Fibroblast of lung (primary cell): ENCODE data around the gene FAH. TPM values are rescaled to one million over a fixed set of nuclear protein-coding genes. Genes with fewer than 3 reads are reported as not detected.

Experiments used
- DNase-seq, 2 donors: peaks; one replicate each; pipeline versions ENCODE4 v3.0.0 to v3.0.0-alpha.2; 2010; ENCODE audit warnings: low read depth in 2 of 2
- H2AFZ ChIP-seq: 2 replicates; pipeline ENCODE4 v1.5.1; 2012; ENCODE audit warnings: low read length, control low read depth, inconsistent platforms
- H3K27ac ChIP-seq: 2 replicates; pipeline ENCODE4 v1.5.1; 2011; ENCODE audit warnings: low read length, control low read depth; ENCODE audit not compliant: insufficient read depth
- H3K27me3 ChIP-seq: 2 replicates; pipeline ENCODE4 v1.5.1; 2011; ENCODE audit warnings: mild to moderate bottlenecking, low read length; ENCODE audit not compliant: control insufficient read depth, insufficient read depth
- H3K36me3 ChIP-seq: 2 replicates; pipeline ENCODE4 v1.5.1; 2011; ENCODE audit warnings: low read length; ENCODE audit not compliant: control insufficient read depth, insufficient read depth
- H3K4me1 ChIP-seq: 2 replicates; pipeline ENCODE4 v1.5.1; 2011; ENCODE audit warnings: low read length; ENCODE audit not compliant: control insufficient read depth, insufficient read depth; ENCODE audit errors: extremely low read depth
- H3K4me2 ChIP-seq: 2 replicates; pipeline ENCODE4 v1.5.1; 2011; ENCODE audit warnings: low read length, control low read depth; ENCODE audit not compliant: insufficient read depth; ENCODE audit errors: extremely low read depth
- H3K4me3 ChIP-seq, 4 experiments: fragments of 200-600 bp in 1 of 4; sonication (generic) in 1 of 4; replicated peaks in 1 of 4; 2 replicates each; pipeline ENCODE4 v1.5.1; 2011 to 2016; ENCODE audit warnings: low read length in 4 of 4, low read depth in 3 of 4, mild to moderate bottlenecking in 3 of 4, control low read depth in 2 of 4, inconsistent platforms in 1 of 4, mixed read lengths in 1 of 4; ENCODE audit not compliant: insufficient read depth in 1 of 4; ENCODE audit errors: control extremely low read depth in 1 of 4
- H3K79me2 ChIP-seq: 2 replicates; pipeline ENCODE4 v1.5.1; 2012; ENCODE audit warnings: mild to moderate bottlenecking, low read length, inconsistent platforms; ENCODE audit not compliant: control insufficient read depth, insufficient read depth
- H3K9ac ChIP-seq: 2 replicates; pipeline ENCODE4 v1.5.1; 2011; ENCODE audit warnings: mild to moderate bottlenecking, low read length, control low read depth; ENCODE audit not compliant: insufficient read depth
- H3K9me3 ChIP-seq: 2 replicates; pipeline ENCODE4 v1.5.1; 2012; ENCODE audit warnings: low read depth, low read length; ENCODE audit not compliant: control insufficient read depth, insufficient read depth
- H4K20me1 ChIP-seq: 2 replicates; pipeline ENCODE4 v1.5.1; 2011; ENCODE audit warnings: low read length; ENCODE audit not compliant: control insufficient read depth, insufficient read depth; ENCODE audit errors: extremely low read depth
- EZH2 ChIP-seq: IDR thresholded peaks from 2 replicates; pipeline ENCODE4 v1.5.1; 2012; ENCODE audit warnings: low read length, control low read depth, mild to moderate bottlenecking; ENCODE audit errors: missing control alignments
- polyA plus RNA-seq, 2 donors: library from polyadenylated mRNA; depleted of rRNA in 1 of 2; stranded (reverse) in 1 of 2; unstranded in 1 of 2; fragments of >200 nt; gene quantifications; 2 replicates each; pipeline ENCODE4 v1.2.1, GENCODE V29; 2011 to 2012; ENCODE audit warnings: missing spikeins in 1 of 2
- total RNA-seq: library from RNA; depleted of rRNA; stranded (reverse); fragments of >200 nt; gene quantifications from 2 replicates; pipeline ENCODE4 v1.2.1, GENCODE V29; 2014
- TF ChIP-seq, protein P1 (sequence below), 2 donors: IDR thresholded peaks in 1 of 2; conservative IDR thresholded peaks in 1 of 2; 1 replicate in 1 of 2; 2 replicates in 1 of 2; pipeline ENCODE4 v1.5.1; 2011 to 2012; ENCODE audit warnings: low read length in 2 of 2, control low read depth in 1 of 2, inconsistent platforms in 1 of 2, low read depth in 1 of 2, mild to moderate bottlenecking in 1 of 2

Gene FAH
- total and polyA plus RNA-seq, 2 donors (not counting 1 experiment from before 2014, with no cell fraction given) = 24.4 to 58.6 TPM

DNA sequence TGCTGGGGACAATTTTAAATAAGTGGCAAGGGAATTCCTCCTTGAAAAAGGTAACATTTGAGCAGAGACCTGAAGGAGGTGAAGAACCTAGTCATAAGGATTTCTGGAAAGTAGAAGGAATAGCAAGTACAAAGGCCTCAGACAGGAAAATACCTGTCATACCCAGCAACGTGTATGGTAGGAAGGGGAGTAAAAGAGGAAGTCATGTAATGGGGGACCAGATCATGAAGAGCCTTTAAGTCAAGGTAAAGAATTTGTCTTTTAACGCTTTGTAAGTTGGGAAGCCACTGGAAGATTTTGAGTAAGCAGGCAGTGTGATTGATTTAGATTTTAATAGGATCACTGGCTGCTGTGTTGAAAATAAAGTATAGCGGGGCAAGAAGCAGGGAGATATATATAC is 43.4 kb upstream of the FAH start:
- Histone ChIP-seq H2AFZ (no peak overlapping the region), H3K4me2 (no peak overlapping the region), H3K4me3 (no peak overlapping the region), H3K79me2 (peaks cover 8% of the 10 kb centered on the region), H4K20me1 (no peaks in the 10 kb centered on the region), H3K27ac (no peak overlapping the region), H3K9me3 (no peaks in the 10 kb centered on the region), H3K9ac (no peak overlapping the region), H3K4me1 (peaks cover 2% of the 10 kb centered on the region), H3K27me3 (no peaks in the 10 kb centered on the region), H3K36me3 (no peaks in the 10 kb centered on the region)
- no peak for TF ChIP-seq EZH2
- TF ChIP-seq, protein P1, sequence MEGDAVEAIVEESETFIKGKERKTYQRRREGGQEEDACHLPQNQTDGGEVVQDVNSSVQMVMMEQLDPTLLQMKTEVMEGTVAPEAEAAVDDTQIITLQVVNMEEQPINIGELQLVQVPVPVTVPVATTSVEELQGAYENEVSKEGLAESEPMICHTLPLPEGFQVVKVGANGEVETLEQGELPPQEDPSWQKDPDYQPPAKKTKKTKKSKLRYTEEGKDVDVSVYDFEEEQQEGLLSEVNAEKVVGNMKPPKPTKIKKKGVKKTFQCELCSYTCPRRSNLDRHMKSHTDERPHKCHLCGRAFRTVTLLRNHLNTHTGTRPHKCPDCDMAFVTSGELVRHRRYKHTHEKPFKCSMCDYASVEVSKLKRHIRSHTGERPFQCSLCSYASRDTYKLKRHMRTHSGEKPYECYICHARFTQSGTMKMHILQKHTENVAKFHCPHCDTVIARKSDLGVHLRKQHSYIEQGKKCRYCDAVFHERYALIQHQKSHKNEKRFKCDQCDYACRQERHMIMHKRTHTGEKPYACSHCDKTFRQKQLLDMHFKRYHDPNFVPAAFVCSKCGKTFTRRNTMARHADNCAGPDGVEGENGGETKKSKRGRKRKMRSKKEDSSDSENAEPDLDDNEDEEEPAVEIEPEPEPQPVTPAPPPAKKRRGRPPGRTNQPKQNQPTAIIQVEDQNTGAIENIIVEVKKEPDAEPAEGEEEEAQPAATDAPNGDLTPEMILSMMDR (conservative IDR thresholded peaks at IDR 0.05 in 1 of 2, IDR thresholded peaks at IDR 0.05 in 1 of 2; ENCODE audit: low read depth in 1 of 2, low read length in 2 of 2) = no peak
- no peak for DNase-seq

DNA sequence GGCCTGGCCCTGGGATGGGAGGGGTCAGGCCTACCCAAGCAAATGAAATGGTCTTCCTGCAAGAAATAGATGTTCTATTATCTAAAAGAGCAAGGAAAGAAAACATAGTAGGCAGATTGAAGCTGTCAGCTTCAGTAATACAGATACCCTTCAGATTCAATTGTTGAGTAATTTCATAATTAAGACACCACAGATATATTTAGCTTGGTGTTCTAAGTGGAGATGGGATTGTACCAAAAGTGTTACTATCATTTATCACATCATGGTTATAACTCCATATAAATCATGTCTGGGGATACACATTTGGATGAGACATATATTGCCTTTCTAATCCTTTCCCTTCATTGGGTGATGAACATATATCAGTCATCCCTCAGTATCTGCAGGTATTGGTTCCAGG is 41.9 kb upstream of the FAH start:
- H3K4me2 ChIP-seq = no peak overlapping the region
- H3K9me3 ChIP-seq = no peaks in the 10 kb centered on the region
- no peaks in the 10 kb centered on the region for H3K27me3 ChIP-seq
- H3K4me3 ChIP-seq = no peak overlapping the region
- H2AFZ ChIP-seq = no peak overlapping the region
- H3K9ac ChIP-seq = no peak overlapping the region
- no peak overlapping the region for H3K27ac ChIP-seq
- H3K79me2 ChIP-seq = peaks cover 8% of the 10 kb centered on the region
- DNase-seq = no peak
- no peaks in the 10 kb centered on the region for H4K20me1 ChIP-seq
- H3K36me3 ChIP-seq = no peaks in the 10 kb centered on the region
- peaks cover 2% of the 10 kb centered on the region for H3K4me1 ChIP-seq
- TF ChIP-seq EZH2 = no peak
- TF ChIP-seq, protein P1 (conservative IDR thresholded peaks at IDR 0.05 in 1 of 2, IDR thresholded peaks at IDR 0.05 in 1 of 2; ENCODE audit: low read depth in 1 of 2, low read length in 2 of 2) = no peak

DNA sequence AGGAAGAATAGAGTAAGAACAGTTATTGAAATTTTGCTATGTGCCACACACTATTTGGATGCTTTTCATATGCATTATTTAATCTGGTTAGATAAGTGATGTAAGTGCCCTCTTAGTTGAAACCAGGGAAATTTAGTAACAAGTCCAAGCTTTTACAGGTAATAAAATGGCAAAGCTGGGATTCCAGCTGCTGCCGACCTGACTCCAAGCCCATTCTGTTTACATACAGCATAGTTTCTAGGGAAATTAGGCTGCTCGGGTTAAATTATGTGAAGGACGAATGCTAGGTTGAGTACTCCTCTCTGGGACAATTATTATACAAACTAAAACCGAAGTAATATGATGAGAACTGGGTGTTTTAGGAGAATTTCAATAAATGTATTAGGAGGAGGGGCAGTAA is 38.7 kb upstream of the FAH start:
- DNase-seq = no peak
- no peak overlapping the region for H3K27ac ChIP-seq
- H2AFZ ChIP-seq = no peak overlapping the region
- H3K4me1 ChIP-seq = peaks cover 2% of the 10 kb centered on the region
- no peaks in the 10 kb centered on the region for H4K20me1 ChIP-seq
- no peak overlapping the region for H3K9ac ChIP-seq
- no peak overlapping the region for H3K4me3 ChIP-seq
- TF ChIP-seq EZH2 = no peak
- TF ChIP-seq, protein P1 (conservative IDR thresholded peaks at IDR 0.05 in 1 of 2, IDR thresholded peaks at IDR 0.05 in 1 of 2; ENCODE audit: low read depth in 1 of 2, low read length in 2 of 2) = no peak
- no peaks in the 10 kb centered on the region for H3K27me3 ChIP-seq
- no peaks in the 10 kb centered on the region for H3K36me3 ChIP-seq
- H3K79me2 ChIP-seq = peaks cover 12% of the 10 kb centered on the region
- no peaks in the 10 kb centered on the region for H3K9me3 ChIP-seq
- H3K4me2 ChIP-seq = no peak overlapping the region
